Measurements from ENCODE around the gene SNX25.

The SNX25 gene

DNA sequence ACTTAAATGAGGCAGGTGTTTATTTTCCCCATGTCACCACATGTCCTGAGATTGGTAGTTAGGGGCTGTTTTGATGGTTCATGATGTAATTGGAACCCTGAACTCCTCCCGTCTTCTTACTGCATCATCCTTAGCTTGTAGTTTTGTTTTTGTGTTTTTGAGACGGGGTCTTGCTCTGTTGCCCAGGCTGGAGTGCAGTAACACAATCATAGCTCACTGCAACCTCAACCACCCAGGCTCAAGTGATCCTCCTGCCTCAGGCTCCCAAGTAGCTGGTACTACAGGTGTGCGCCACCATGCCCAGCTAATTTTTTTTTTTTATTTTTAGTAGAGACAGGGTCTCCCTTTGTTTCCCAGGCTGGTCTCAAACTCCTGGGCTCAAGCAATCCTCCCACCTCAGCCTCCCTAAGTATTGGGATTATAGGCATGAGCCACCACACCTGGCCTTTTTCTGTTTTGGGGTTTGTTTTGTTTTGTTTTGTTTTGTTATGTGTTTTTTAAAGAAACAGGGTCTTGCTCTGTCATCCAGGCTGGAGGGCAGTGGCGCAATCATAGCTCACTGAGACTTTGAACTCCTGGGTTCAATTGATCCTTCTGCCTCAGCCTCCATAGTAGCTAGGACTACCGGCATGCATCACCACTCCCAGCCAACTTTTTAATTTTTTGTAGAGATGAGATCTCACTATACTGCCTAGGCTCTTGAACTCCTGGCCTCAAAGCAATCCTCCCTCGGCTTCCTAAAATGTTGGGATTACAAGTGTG lies 76.4 kb downstream of the SNX25 start:
- Mint-ChIP-seq H3K9me3 (no peaks in the 10 kb centered on the region), H3K4me1 (ENCODE audit: low read depth) (no peaks in the 10 kb centered on the region), H3K27me3 (no peaks in the 10 kb centered on the region), H3K27ac (no peak overlapping the region), H3K36me3 (ENCODE audit: low read depth) (peaks cover 31% of the 10 kb centered on the region), H3K4me3 (no peak overlapping the region)

DNA sequence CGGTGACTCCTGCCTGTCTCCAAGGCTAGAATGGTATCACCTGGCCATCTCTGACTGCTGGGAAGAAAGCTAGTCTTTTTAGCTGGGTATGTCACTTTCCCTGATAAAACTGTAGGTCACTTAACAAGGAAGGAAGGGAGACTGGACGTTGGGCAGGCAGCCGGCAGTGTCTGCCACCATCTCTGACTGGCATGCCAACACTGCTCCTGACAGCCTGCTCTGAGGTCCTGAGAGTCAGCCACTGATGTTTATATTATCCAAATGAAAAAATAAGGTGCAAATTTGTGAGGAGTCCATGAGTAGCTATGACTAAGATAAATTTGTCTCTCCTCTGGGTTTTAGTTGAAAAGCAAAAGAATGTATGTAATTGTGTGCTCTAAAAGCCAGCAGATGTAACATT lies 77.2 kb downstream of the SNX25 start:
- Mint-ChIP-seq H3K4me3 (no peak overlapping the region), H3K4me1 (ENCODE audit: low read depth) (no peaks in the 10 kb centered on the region), H3K27me3 (no peaks in the 10 kb centered on the region), H3K27ac (no peak overlapping the region), H3K36me3 (ENCODE audit: low read depth) (peaks cover 38% of the 10 kb centered on the region), H3K9me3 (no peaks in the 10 kb centered on the region)

DNA sequence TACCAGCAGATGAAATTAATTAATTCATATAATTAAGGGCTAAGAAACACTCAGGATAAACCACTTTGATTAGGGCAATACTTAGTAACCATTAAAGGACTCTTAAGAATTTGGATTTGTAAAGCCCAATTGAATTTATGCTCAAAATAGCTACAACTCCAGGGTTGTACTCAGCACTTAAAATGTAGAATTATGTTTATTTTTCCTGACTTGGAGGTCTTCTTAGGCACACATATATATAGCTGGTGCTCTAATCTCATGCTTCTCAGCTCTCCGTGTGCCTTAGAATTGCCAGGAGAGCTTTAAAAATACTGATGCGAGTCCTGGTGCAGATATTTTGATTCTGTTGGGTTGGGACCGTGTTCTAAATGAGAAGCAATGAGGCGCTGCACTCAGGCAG lies 77.6 kb downstream of the SNX25 start:
- Mint-ChIP-seq H3K27me3 (no peaks in the 10 kb centered on the region), H3K4me1 (ENCODE audit: low read depth) (no peaks in the 10 kb centered on the region), H3K36me3 (ENCODE audit: low read depth) (peaks cover 43% of the 10 kb centered on the region), H3K4me3 (no peak overlapping the region), H3K9me3 (no peaks in the 10 kb centered on the region), H3K27ac (no peak overlapping the region)

DNA sequence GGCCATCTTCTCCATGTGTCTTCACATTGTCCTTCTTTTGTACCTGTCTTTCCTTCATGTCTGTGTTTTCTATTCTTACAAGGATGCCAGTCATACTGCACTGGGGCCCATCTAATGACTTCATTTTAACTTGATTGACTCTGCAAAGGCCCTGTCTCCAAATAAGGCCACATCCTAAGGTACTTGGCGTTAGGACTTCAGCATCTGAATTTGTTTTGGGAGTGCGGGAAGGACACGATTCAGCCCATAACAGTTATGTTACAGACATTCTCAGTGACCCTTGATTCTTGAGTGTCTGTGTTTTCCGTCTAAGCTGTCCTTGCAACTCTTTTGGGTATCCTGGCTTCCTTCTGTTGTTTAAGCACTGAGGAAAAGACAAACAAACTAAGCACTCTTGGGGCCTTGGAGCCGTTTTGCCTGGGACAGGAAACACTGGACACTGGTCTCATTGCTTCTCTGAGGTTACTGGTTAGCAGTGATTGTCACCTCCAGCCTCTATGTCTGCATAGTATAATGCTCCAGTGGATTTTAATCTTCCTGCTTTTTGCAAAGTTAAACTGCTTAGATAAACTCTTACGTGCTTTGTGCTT lies 80.7 kb downstream of the SNX25 start:
- Mint-ChIP-seq H3K27me3 (no peaks in the 10 kb centered on the region), H3K4me1 (ENCODE audit: low read depth) (no peaks in the 10 kb centered on the region), H3K9me3 (no peaks in the 10 kb centered on the region), H3K27ac (no peak overlapping the region), H3K4me3 (no peak overlapping the region), H3K36me3 (ENCODE audit: low read depth) (peaks cover 48% of the 10 kb centered on the region)

DNA sequence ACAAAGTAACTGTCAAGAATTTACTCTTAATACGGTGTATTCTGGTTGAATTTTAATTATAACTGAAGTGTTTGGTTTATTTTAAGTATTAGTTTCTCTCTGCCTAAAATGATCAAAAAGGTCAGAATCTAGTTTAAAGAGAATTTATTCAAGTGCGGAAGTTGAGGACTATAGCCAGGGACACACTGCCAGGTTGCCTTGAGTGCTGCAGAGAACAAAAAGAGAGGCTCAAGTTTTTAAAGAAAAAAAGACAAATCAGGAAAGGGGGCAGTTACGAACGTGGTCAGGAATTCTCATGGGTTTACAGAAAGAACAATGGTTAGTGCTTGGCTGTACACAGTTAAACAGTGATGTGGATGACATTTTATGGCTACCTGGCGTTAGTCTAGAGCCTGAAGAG lies 81.3 kb downstream of the SNX25 start:
- no peak overlapping the region for H3K27ac Mint-ChIP-seq
- no peak overlapping the region for H3K4me3 Mint-ChIP-seq
- H3K9me3 Mint-ChIP-seq = no peaks in the 10 kb centered on the region
- H3K36me3 Mint-ChIP-seq (ENCODE audit: low read depth) = peaks cover 51% of the 10 kb centered on the region
- no peaks in the 10 kb centered on the region for H3K4me1 Mint-ChIP-seq (ENCODE audit: low read depth)
- H3K27me3 Mint-ChIP-seq = no peaks in the 10 kb centered on the region

DNA sequence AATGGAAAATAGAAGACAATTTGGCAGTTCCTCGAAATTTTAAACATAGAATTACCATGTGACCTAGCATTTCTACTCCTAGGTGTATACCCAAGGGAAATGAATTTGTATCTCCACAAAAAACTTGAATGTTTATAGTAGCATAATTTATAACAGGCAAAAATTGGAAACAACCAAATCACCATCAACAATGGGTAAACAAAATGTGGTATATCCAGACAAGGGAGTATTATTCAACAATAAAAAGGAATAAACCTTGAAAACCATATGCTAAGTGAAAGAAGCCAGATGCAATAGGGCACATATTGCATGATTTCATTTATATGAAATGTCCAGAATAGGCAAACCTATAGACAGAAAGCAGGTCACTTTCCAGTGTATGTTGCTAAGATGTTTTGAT lies 83.8 kb downstream of the SNX25 start:
- Mint-ChIP-seq H3K4me3 (no peak overlapping the region), H3K36me3 (ENCODE audit: low read depth) (peaks cover 61% of the 10 kb centered on the region), H3K27ac (no peak overlapping the region), H3K9me3 (no peaks in the 10 kb centered on the region), H3K4me1 (ENCODE audit: low read depth) (no peaks in the 10 kb centered on the region), H3K27me3 (no peaks in the 10 kb centered on the region)

DNA sequence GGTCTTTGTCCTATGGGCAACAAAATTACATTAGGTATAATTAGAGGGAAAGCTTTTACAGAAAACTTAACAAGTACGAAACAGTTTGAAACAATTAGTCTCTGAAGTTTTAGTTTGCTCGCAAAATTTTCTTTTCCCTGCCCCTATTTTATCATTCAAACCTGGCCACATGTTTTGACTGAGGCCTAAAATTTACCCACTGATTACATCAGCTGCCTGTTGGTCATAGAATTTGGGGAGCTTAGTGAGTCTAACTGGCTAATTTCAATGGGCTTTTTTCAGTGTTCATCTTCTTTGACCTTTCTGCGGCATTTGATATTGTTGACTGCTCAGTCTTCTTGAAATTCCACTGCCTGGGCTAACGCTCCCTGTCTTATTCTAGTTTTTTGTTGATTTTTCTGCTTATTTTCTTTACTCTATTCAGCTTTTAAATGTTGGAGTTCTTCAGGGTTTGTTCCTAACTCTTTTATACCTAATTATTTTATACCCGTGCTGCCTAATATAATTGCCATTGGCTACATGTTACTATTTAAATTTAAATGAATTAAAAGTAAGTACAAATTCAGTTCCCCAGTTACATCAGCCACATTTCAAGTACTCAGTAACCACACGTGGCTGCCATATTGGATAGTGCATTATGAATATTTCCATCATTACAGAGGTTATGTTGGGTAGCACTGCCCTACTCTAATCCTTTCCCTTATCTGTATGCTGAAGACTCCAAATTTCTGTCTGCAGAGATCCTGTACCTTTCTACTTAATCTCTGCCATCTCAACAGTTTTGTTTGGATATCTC lies 87.5 kb downstream of the SNX25 start:
- no peaks in the 10 kb centered on the region for H3K27me3 Mint-ChIP-seq
- H3K4me3 Mint-ChIP-seq = no peak overlapping the region
- H3K36me3 Mint-ChIP-seq (ENCODE audit: low read depth) = peaks cover 40% of the 10 kb centered on the region
- no peak overlapping the region for H3K27ac Mint-ChIP-seq
- H3K9me3 Mint-ChIP-seq = no peaks in the 10 kb centered on the region
- H3K4me1 Mint-ChIP-seq (ENCODE audit: low read depth) = peaks cover 3% of the 10 kb centered on the region

DNA sequence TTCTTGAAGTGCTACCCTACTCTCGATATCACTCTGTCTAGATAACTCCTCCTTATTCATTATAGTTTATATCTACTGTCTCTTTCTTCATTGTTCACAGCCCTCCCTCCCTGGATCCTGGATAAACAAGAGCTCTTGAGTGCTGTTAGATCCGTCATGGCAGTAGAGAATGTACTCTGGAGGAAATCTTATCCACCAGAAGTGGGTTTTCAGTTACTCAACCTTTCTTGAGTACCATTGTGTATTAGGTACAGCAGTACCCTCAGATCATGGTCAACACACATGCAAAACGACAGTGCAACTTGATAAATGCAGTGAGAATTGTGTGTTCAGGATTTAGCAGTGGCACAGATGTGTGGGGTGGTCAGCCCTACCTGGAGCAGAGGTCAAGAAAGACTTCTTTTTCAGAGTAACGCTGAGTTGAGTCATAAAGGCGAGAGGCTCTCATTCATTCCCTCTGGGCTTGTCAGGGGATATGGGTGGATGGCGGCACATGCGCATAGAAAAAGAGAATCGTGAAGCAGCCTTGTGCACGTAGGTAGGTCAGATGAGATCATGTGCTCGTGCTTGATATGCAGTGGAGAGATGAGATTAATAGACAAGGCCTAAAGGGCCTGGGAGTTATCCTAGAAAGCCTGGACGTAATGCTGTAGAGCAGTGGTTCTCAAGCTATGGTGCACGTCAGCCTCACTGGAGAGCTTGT lies 89.5 kb downstream of the SNX25 start:
- H3K4me1 Mint-ChIP-seq (ENCODE audit: low read depth) = peaks cover 3% of the 10 kb centered on the region
- no peak overlapping the region for H3K27ac Mint-ChIP-seq
- no peaks in the 10 kb centered on the region for H3K27me3 Mint-ChIP-seq
- H3K4me3 Mint-ChIP-seq = no peak overlapping the region
- H3K36me3 Mint-ChIP-seq (ENCODE audit: low read depth) = peaks cover 26% of the 10 kb centered on the region
- H3K9me3 Mint-ChIP-seq = no peaks in the 10 kb centered on the region

DNA sequence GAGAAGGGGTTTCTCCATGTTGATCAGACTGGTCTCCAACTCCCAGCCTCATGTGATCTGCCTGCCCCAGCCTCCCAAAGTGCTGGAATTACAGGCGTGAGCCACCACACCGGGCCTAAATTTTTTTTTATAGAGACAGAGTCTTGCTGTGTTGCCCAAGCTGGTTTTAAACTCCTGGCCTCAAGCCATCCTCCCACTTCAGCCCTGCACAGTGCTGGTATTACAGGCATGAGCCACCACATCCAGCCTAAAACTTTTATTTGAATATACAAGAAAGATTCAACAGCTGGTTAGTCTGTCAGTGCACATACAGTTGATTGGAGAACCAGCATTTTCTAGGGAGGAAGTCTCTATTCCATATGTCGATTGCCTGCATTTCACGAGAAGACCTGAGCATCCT lies 95.1 kb downstream of the SNX25 start:
- H3K4me3 Mint-ChIP-seq = no peak overlapping the region
- H3K36me3 Mint-ChIP-seq (ENCODE audit: low read depth) = peaks cover 6% of the 10 kb centered on the region
- H3K27me3 Mint-ChIP-seq = no peaks in the 10 kb centered on the region
- peaks cover 4% of the 10 kb centered on the region for H3K4me1 Mint-ChIP-seq (ENCODE audit: low read depth)
- H3K9me3 Mint-ChIP-seq = no peaks in the 10 kb centered on the region
- no peak overlapping the region for H3K27ac Mint-ChIP-seq

DNA sequence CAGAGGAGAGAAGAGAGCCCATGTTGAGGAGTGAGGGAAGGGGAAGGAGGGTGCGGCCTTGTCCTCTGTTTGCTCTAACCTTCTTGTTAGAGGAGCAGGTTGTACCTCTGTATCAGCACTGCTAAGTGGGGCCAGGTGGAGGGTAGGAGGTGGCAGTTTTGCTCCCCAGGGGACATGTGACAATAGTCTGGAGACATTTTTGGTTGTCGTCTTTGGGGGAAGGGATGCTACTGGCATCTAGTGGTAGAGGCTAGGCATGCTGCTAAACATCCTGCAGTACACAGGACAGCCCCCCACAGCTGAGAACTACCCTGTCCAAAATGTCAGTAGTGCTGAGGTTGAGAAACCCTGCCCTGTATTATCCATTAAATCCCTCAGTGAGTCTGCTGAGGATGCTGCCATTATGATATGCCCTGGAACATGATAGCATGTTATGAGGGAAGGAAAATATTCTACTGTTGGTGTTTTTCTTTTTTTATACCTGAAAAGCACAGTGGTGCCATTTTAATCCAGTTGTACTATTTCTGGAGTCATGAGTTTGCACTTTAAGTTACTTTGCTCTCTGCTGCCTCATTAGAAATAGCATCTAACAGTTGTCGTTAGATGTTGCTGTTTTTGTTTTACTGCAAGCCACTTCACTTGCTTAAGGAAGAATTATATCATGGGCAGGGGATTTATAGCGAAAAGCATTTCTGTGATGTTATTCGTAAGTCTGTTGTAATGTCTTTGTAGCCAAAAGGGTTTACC lies 95.7 kb downstream of the SNX25 start:
- Mint-ChIP-seq H3K27me3 (no peaks in the 10 kb centered on the region), H3K27ac (no peak overlapping the region), H3K9me3 (no peaks in the 10 kb centered on the region), H3K4me3 (no peak overlapping the region), H3K36me3 (ENCODE audit: low read depth) (peaks cover 12% of the 10 kb centered on the region), H3K4me1 (ENCODE audit: low read depth) (peaks cover 7% of the 10 kb centered on the region)

DNA sequence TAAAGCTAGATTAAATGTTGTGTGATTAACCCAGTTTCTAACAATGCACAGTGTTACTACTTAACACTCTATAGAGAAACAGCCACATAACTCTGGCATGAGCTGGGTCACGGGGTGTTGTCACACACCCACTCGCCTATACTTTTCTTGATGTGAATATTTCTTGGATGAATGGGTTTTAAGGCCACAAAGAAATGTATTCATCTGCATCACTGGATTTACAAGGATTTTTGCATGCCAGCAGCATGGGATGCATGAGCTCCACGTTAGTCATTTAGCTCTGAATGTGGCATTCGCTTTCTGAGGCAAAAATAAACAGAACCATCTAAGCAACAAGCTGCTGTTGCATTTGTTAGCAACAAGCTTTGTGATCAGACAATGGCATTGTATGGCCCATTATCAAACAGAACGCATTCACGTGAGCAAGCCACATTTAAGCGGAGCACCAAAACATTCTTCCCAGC lies 96.6 kb downstream of the SNX25 start:
- H3K4me3 Mint-ChIP-seq = no peak overlapping the region
- no peaks in the 10 kb centered on the region for H3K27me3 Mint-ChIP-seq
- H3K9me3 Mint-ChIP-seq = no peaks in the 10 kb centered on the region
- peaks cover 7% of the 10 kb centered on the region for H3K4me1 Mint-ChIP-seq (ENCODE audit: low read depth)
- H3K27ac Mint-ChIP-seq = no peak overlapping the region
- peaks cover 14% of the 10 kb centered on the region for H3K36me3 Mint-ChIP-seq (ENCODE audit: low read depth)

DNA sequence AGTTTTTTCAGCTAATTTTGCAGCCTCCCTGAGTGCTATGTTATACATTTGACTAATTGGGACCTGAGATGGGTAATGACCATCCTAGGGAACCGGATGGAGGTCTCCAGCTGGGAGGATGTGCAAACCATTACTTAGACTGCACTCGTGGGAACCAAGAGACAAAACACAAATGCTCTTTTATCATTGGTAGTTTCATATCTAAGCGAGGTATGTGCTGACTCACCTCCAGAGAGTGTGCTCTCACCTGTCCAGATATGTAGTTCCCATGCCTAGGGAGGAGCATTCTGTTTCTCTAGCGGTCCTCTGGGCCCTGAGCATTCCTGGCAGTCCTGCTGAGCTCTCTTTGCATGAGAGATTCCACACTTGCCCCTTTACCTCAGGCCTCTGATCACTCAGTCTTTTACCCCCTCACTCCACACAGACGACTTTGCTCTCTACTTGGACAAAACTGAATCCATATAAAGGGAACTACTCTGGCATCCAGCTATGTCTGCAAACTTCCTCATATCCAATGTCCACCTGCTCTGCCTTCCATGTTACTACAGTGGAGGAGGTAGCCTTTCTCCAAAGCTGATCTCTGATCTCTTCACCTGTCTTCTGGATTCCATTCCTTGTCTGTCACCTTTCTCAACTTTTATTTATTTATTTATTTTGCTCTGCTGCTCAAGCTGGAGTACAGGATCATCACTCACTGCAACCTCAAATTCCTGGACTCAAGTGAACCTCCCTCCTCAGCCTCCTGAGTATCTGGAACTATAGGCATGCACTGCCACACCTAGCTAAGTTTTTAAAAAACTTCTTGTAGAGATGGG lies 97.9 kb downstream of the SNX25 start:
- Mint-ChIP-seq H3K27ac (no peak overlapping the region), H3K4me1 (ENCODE audit: low read depth) (peaks cover 7% of the 10 kb centered on the region)

DNA sequence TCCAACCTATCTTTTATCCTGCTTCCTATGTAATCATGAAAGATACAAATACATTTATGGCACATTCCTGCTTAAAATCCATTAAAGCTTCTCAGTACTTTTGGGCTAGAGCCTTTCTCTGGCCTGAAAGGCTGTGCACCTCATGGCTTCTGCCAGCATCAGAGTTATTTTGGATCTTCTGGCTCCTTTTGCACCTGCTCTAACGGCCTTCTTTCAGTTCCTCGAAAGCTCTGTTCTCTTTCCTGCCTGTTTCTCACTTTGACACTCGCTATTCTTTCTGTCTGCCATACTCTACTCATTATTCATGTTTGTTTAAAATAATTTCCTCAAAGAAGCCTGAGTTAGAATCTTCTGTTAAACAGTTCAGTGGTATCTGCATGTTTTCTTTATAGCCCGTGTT lies 100.4 kb downstream of the SNX25 start:
- H3K9me3 Mint-ChIP-seq = no peaks in the 10 kb centered on the region
- no peaks in the 10 kb centered on the region for H3K27me3 Mint-ChIP-seq
- H3K4me3 Mint-ChIP-seq = no peak overlapping the region
- peaks cover 47% of the 10 kb centered on the region for H3K36me3 Mint-ChIP-seq (ENCODE audit: low read depth)
- H3K27ac Mint-ChIP-seq = no peak overlapping the region
- peaks cover 5% of the 10 kb centered on the region for H3K4me1 Mint-ChIP-seq (ENCODE audit: low read depth)

More for the DNA sequence above, 97.9 kb downstream of the SNX25 start:
- no peaks in the 10 kb centered on the region for H3K27me3 Mint-ChIP-seq
- H3K36me3 Mint-ChIP-seq (ENCODE audit: low read depth) = peaks cover 27% of the 10 kb centered on the region
- H3K4me3 Mint-ChIP-seq = no peak overlapping the region
- no peaks in the 10 kb centered on the region for H3K9me3 Mint-ChIP-seq

Measured in stimulated activated naive CD8-positive, alpha-beta T cell treated with anti-CD3 and anti-CD28 coated beads, Interleukin-15, Interleukin-2, amounts not matched to agents 100 ng/mL and 50 ng/mL, for 24 hours (primary cell).